Naive thymus-derived CD4-positive, alpha-beta T cell (primary cell): ENCODE measurements around the gene LGALS9C. TPM values are rescaled to one million over a fixed set of nuclear protein-coding genes. Genes with fewer than 3 reads are reported as not detected.
"Not testable (repeated sequence)": the region's sequence is repeated elsewhere in the genome, so short reads cannot be mapped to it uniquely, and the experiment has no call there.

Source experiments
- ATAC-seq: fragments of 150-1000 bp; cut with Tn5 transposase; 2 replicates; pipeline ENCODE4 v1.10.0; 2021; ENCODE audit warnings: mild to moderate bottlenecking, moderate library complexity
- CTCF ChIA-PET: fragments of 350-600 bp; sonication (Branson Sonifier 250); formaldehyde crosslinking; loops from one replicate; lab custom pipeline; 2021; ENCODE audit warnings: antibody characterized with exemption; lab: Charles Lee
- POLR2A ChIA-PET: fragments of 350-600 bp; sonication (Branson Sonifier 250); formaldehyde crosslinking; loops from one replicate; lab custom pipeline; 2021; ENCODE audit warnings: antibody characterized with exemption, inconsistent platforms; lab: Charles Lee
- DNase-seq, 9 donors: peaks; one replicate each; pipeline versions ENCODE4 v3.0.0 to v3.0.0-alpha.2; 2020 to 2022; ENCODE audit warnings: mixed read lengths in 1 of 9
- H3K27ac ChIP-seq: one replicate; pipeline ENCODE4 v1.7.0; 2013; ENCODE audit warnings: mild to moderate bottlenecking, low read depth, low read length, moderate library complexity
- H3K27me3 ChIP-seq, 2 donors: one replicate each; pipeline ENCODE4 v1.7.0; 2013; ENCODE audit warnings: low read length in 2 of 2, mild to moderate bottlenecking in 2 of 2, moderate library complexity in 2 of 2; ENCODE audit not compliant: control insufficient read depth in 2 of 2, insufficient read depth in 2 of 2
- H3K36me3 ChIP-seq, 3 experiments: 1 replicate in 2 of 3; 2 replicates in 1 of 3; pipeline ENCODE4 v1.7.0; 2013; ENCODE audit warnings: low read length in 3 of 3, mild to moderate bottlenecking in 3 of 3, moderate library complexity in 1 of 3; ENCODE audit not compliant: insufficient read depth in 3 of 3, control insufficient read depth in 2 of 3
- H3K4me1 ChIP-seq, 2 donors: one replicate each; pipeline ENCODE4 v1.7.0; 2013; ENCODE audit warnings: low read length in 2 of 2, mild to moderate bottlenecking in 2 of 2, moderate library complexity in 1 of 2; ENCODE audit not compliant: control insufficient read depth in 2 of 2, insufficient read depth in 2 of 2
- H3K4me3 ChIP-seq: 2 replicates; pipeline ENCODE4 v1.7.0; 2013; ENCODE audit warnings: mild to moderate bottlenecking, low read length
- H3K9me3 ChIP-seq, 3 experiments: 1 replicate in 2 of 3; 2 replicates in 1 of 3; pipeline ENCODE4 v1.7.0; 2013; ENCODE audit warnings: low read length in 3 of 3; ENCODE audit not compliant: control insufficient read depth in 2 of 3
- H3K27ac Mint-ChIP-seq, 9 donors: one replicate each; pipeline ENCODE4 v1.8.0; 2020 to 2022; ENCODE audit warnings: mixed read lengths in 9 of 9, mild to moderate bottlenecking in 8 of 9, moderate library complexity in 5 of 9, inconsistent platforms in 2 of 9
- H3K27me3 Mint-ChIP-seq, 5 donors: one replicate each; pipeline ENCODE4 v1.8.0; 2021 to 2022; ENCODE audit warnings: mixed read lengths in 5 of 5, mild to moderate bottlenecking in 1 of 5
- H3K36me3 Mint-ChIP-seq, 5 donors: one replicate each; pipeline ENCODE4 v1.8.0; 2020 to 2022; ENCODE audit warnings: mixed read lengths in 5 of 5, mild to moderate bottlenecking in 3 of 5, inconsistent platforms in 1 of 5
- H3K4me1 Mint-ChIP-seq, 7 donors: one replicate each; pipeline ENCODE4 v1.8.0; 2020 to 2022; ENCODE audit warnings: mixed read lengths in 7 of 7, mild to moderate bottlenecking in 3 of 7, inconsistent platforms in 1 of 7
- H3K4me3 Mint-ChIP-seq, 10 donors: one replicate each; pipeline ENCODE4 v1.8.0; 2020 to 2022; ENCODE audit warnings: mild to moderate bottlenecking in 10 of 10, mixed read lengths in 10 of 10, moderate library complexity in 6 of 10, inconsistent platforms in 2 of 10
- H3K9me3 Mint-ChIP-seq, 11 donors: one replicate each; pipeline ENCODE4 v1.8.0; 2020 to 2022; ENCODE audit warnings: mixed read lengths in 11 of 11, mild to moderate bottlenecking in 4 of 11, inconsistent platforms in 1 of 11, moderate library complexity in 1 of 11
- intact Hi-C, 2 donors: fragments of 100-400 bp; cut with micrococcal nuclease; formaldehyde crosslinking; loops; one replicate each; pipeline ENCODE4 v1.15.1; 2023
- polyA plus RNA-seq, 2 donors: library from polyadenylated mRNA; unstranded; fragments of 300-500 nt; fragmentation: Illumina TruSeq; gene quantifications; one replicate each; pipeline ENCODE4 v1.2.3, GENCODE V29; 2021
- total RNA-seq, 6 experiments: library from RNA in 5 of 6; stranded (reverse) in 5 of 6; gene quantifications; 1 replicate in 5 of 6; 2 replicates in 1 of 6; pipeline ENCODE4 v1.2.3 and lab custom pipeline; 2021 to 2026

LGALS9C gene
- total and polyA plus RNA-seq, 7 experiments from 2014 or later: 0.24 to 1.4 (median 0.80) TPM; not detected in 3

GRCh38 chr17:18503221-18503620 lies 26.6 kb downstream of the LGALS9C start:
- not testable (repeated sequence) for H3K27me3 Mint-ChIP-seq, DNase-seq

GRCh38 chr17:18507729-18508128 lies 31.1 kb downstream of the LGALS9C start:
- POLR2A ChIA-PET, H3K27ac ChIP-seq, H3K4me3 Mint-ChIP-seq, DNase-seq, H3K27me3 Mint-ChIP-seq, H3K27me3 ChIP-seq, H3K4me1 Mint-ChIP-seq, intact Hi-C loops, H3K9me3 ChIP-seq, ATAC-seq, H3K36me3 Mint-ChIP-seq, H3K9me3 Mint-ChIP-seq, H3K27ac Mint-ChIP-seq, H3K4me1 ChIP-seq, H3K36me3 ChIP-seq, H3K4me3 ChIP-seq, CTCF ChIA-PET: not testable (repeated sequence)

More at GRCh38 chr17:18503221-18503620, 26.6 kb downstream of the LGALS9C start:
- H3K9me3 ChIP-seq, ATAC-seq, H3K27ac ChIP-seq, intact Hi-C loops, H3K36me3 ChIP-seq, H3K36me3 Mint-ChIP-seq, CTCF ChIA-PET, H3K9me3 Mint-ChIP-seq, H3K4me3 Mint-ChIP-seq, H3K27me3 ChIP-seq, POLR2A ChIA-PET, H3K4me1 Mint-ChIP-seq, H3K27ac Mint-ChIP-seq, H3K4me1 ChIP-seq, H3K4me3 ChIP-seq: not testable (repeated sequence)

- H3K9me3 ChIP-seq, H3K4me3 ChIP-seq, H3K9me3 Mint-ChIP-seq, H3K4me1 ChIP-seq, H3K36me3 ChIP-seq, H3K27ac Mint-ChIP-seq, intact Hi-C loops, CTCF ChIA-PET, POLR2A ChIA-PET, H3K36me3 Mint-ChIP-seq, H3K4me3 Mint-ChIP-seq, H3K27me3 ChIP-seq, ATAC-seq, H3K27me3 Mint-ChIP-seq, H3K4me1 Mint-ChIP-seq, DNase-seq, H3K27ac ChIP-seq: not testable (repeated sequence)
These were observed 32.1 kb downstream of the LGALS9C start for GRCh38 chr17:18508667-18509066.

- H3K27ac ChIP-seq, ATAC-seq, intact Hi-C loops, H3K27me3 Mint-ChIP-seq, H3K36me3 Mint-ChIP-seq, H3K4me3 Mint-ChIP-seq, H3K36me3 ChIP-seq, H3K27me3 ChIP-seq, H3K4me1 Mint-ChIP-seq, H3K27ac Mint-ChIP-seq, DNase-seq, H3K9me3 Mint-ChIP-seq, CTCF ChIA-PET, H3K4me1 ChIP-seq, H3K4me3 ChIP-seq, POLR2A ChIA-PET, H3K9me3 ChIP-seq: not testable (repeated sequence)
These were observed 44.5 kb downstream of the LGALS9C start for GRCh38 chr17:18521100-18521499.

- H3K27me3 Mint-ChIP-seq, H3K4me3 ChIP-seq, H3K9me3 ChIP-seq, H3K27ac Mint-ChIP-seq, H3K36me3 ChIP-seq, H3K36me3 Mint-ChIP-seq, DNase-seq, H3K4me1 Mint-ChIP-seq, intact Hi-C loops, H3K9me3 Mint-ChIP-seq, CTCF ChIA-PET, H3K4me3 Mint-ChIP-seq, POLR2A ChIA-PET, ATAC-seq, H3K4me1 ChIP-seq, H3K27ac ChIP-seq, H3K27me3 ChIP-seq: not testable (repeated sequence)
These were observed 48.4 kb downstream of the LGALS9C start for GRCh38 chr17:18525015-18525414.

- intact Hi-C loops, DNase-seq, H3K4me3 ChIP-seq, CTCF ChIA-PET, H3K36me3 Mint-ChIP-seq, H3K27ac ChIP-seq, H3K4me1 Mint-ChIP-seq, H3K4me1 ChIP-seq, ATAC-seq, H3K27ac Mint-ChIP-seq, H3K27me3 Mint-ChIP-seq, H3K9me3 Mint-ChIP-seq, H3K4me3 Mint-ChIP-seq, H3K36me3 ChIP-seq, H3K27me3 ChIP-seq, H3K9me3 ChIP-seq, POLR2A ChIA-PET: not testable (repeated sequence)
These were observed 49.7 kb downstream of the LGALS9C start for GRCh38 chr17:18526168-18526800.

DNA sequence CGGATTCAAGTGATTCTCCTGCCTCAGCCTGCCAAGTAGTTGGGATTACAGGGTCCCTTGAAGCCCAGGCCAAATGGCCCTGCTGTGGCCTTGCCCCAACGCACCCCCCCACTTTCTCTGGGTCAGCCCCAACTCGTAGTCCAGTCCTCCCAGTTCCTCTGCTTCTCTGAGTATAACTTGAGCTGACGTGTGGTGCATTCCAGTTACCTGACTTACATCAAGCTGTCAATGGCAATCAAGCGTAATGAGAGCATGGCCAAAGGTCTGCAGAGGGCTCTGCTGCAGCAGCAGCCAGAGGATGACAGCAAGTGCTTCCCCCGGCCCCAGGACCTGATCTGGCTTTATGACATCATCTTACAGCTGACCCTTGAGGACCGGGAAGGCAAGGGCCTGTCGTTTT lies 50.8 kb downstream of the LGALS9C start:
- CTCF ChIA-PET, ATAC-seq, H3K36me3 ChIP-seq, H3K27ac ChIP-seq, H3K9me3 ChIP-seq, intact Hi-C loops, H3K4me3 ChIP-seq, POLR2A ChIA-PET, H3K4me1 ChIP-seq, H3K4me1 Mint-ChIP-seq, H3K27me3 Mint-ChIP-seq, H3K9me3 Mint-ChIP-seq, H3K27ac Mint-ChIP-seq, H3K36me3 Mint-ChIP-seq, H3K27me3 ChIP-seq, H3K4me3 Mint-ChIP-seq, DNase-seq: not testable (repeated sequence)
